GM19455 (cell line): ENCODE data around the gene FAM50A.
A peak's percentile ranks its signal among the peaks of the same experiment; 100 is the strongest.

ENCODE experiments used
- ATAC-seq: cut with Tn5 transposase; IDR thresholded peaks from one replicate; pipeline ENCODE4 v1.9.1; 2021; ENCODE audit not compliant: unreplicated experiment

The FAM50A gene

GRCh38 chrX:154437971-154438893, 5.7 kb upstream of the FAM50A start:
- ATAC-seq = no peak

GRCh38 chrX:154439841-154440240, 4.1 kb upstream of the FAM50A start:
- ATAC-seq = no peak

- no peak for ATAC-seq
Measured at GRCh38 chrX:154440623-154441357, 3.2 kb upstream of the FAM50A start.

- ATAC-seq = no peak
Measured at GRCh38 chrX:154441564-154441963, 2.4 kb upstream of the FAM50A start.

- no peak for ATAC-seq
Measured at GRCh38 chrX:154441984-154442707, 1.8 kb upstream of the FAM50A start.

GRCh38 chrX:154443479-154443910, 446 bp upstream of the FAM50A start:
- no peak for ATAC-seq

- ATAC-seq = no peak
Measured at GRCh38 chrX:154444755-154445246, 860 bp downstream of the FAM50A start.

GRCh38 chrX:154445776-154446175, 1.8 kb downstream of the FAM50A start:
- ATAC-seq = no peak

- no peak for ATAC-seq
Measured at GRCh38 chrX:154446430-154446829, 2.5 kb downstream of the FAM50A start.

GRCh38 chrX:154448484-154448883, 4.5 kb downstream of the FAM50A start:
- ATAC-seq = no peak

GRCh38 chrX:154449618-154450017, 5.7 kb downstream of the FAM50A start:
- ATAC-seq = no peak

- no peak for ATAC-seq
Measured at GRCh38 chrX:154450312-154450711, 6.4 kb downstream of the FAM50A start.

- ATAC-seq = no peak
Measured at GRCh38 chrX:154452823-154453222, 8.9 kb downstream of the FAM50A start.

- ATAC-seq = peak; percentile 33
Measured at GRCh38 chrX:154457491-154458115, 13.7 kb downstream of the FAM50A start.

- peak; percentile 50 for ATAC-seq
Measured at GRCh38 chrX:154458116-154458953, 14.4 kb downstream of the FAM50A start, which contains the start of gene PLXNA3. Gene PLXNA3, plus strand, starts transcription at chrX:154458281. Its CDS starts 1,903 bp downstream, at chrX:154460184.

GRCh38 chrX:154458954-154459778, 15.2 kb downstream of the FAM50A start:
- no peak for ATAC-seq

- ATAC-seq = no peak
Measured at GRCh38 chrX:154459832-154460231, 15.9 kb downstream of the FAM50A start.

GRCh38 chrX:154460326-154460725, 16.4 kb downstream of the FAM50A start:
- no peak for ATAC-seq

- ATAC-seq = no peak
Measured at GRCh38 chrX:154462396-154462795, 18.5 kb downstream of the FAM50A start.
